NB4 (cell line): Measurements from ENCODE around the gene MBD5.
A peak's percentile ranks its signal among the peaks of the same experiment; 100 is the strongest.

Experiments
- DNase-seq: peaks from one replicate; pipeline ENCODE4 v3.0.0; 2010; ENCODE audit warnings: low read depth
- H3K4me3 ChIP-seq: one replicate; pipeline ENCODE4 v1.5.1; 2011; ENCODE audit warnings: mild to moderate bottlenecking, low read depth, low read length, moderate library complexity
- CTCF ChIP-seq: IDR thresholded peaks from one replicate; pipeline ENCODE4 v1.5.1; 2012; ENCODE audit warnings: low read depth, low read length
- MAX ChIP-seq: IDR thresholded peaks from 2 replicates; pipeline ENCODE4 v1.6.1; 2011; ENCODE audit warnings: low read depth, low read length
- MYC ChIP-seq: IDR thresholded peaks from 2 replicates; pipeline ENCODE4 v1.6.1; 2011; ENCODE audit warnings: low read depth, low read length
- POLR2A ChIP-seq: IDR thresholded peaks from 2 replicates; pipeline ENCODE4 v1.6.1; 2011; ENCODE audit warnings: mild to moderate bottlenecking; ENCODE audit not compliant: insufficient read length; ENCODE audit errors: extremely low read depth

The MBD5 gene

GRCh38 chr2:148022351-148022750, 1.5 kb downstream of the MBD5 start:
- TF ChIP-seq CTCF (no peak), POLR2A (no peak), MAX (no peak)
- no peak for DNase-seq
- H3K4me3 ChIP-seq, result peak overlapping the region; percentile 81

- TF ChIP-seq POLR2A (no peak), MAX (no peak), MYC (no peak), CTCF (no peak)
- peak overlapping the region; percentile 81 for H3K4me3 ChIP-seq
- no peak for DNase-seq
Observed at GRCh38 chr2:148022882-148023281, 2.0 kb downstream of the MBD5 start.

- peak overlapping the region; percentile 12 for H3K4me3 ChIP-seq
- TF ChIP-seq MAX (no peak), POLR2A (no peak), CTCF (no peak), MYC (no peak)
- peak; percentile 31 for DNase-seq
Observed at GRCh38 chr2:148023861-148024260, 3.0 kb downstream of the MBD5 start.

- no peak for TF ChIP-seq MAX
- no peak for TF ChIP-seq CTCF
- no peak for TF ChIP-seq MYC
- TF ChIP-seq POLR2A, result no peak
- DNase-seq, result no peak
- no peak overlapping the region for H3K4me3 ChIP-seq
Observed at GRCh38 chr2:148026573-148026972, 5.7 kb downstream of the MBD5 start.

GRCh38 chr2:148027822-148028221, 6.9 kb downstream of the MBD5 start:
- no peak overlapping the region for H3K4me3 ChIP-seq
- TF ChIP-seq POLR2A, result no peak
- no peak for TF ChIP-seq MYC
- no peak for TF ChIP-seq MAX
- TF ChIP-seq CTCF, result no peak
- no peak for DNase-seq

- TF ChIP-seq MYC (no peak), MAX (no peak), POLR2A (no peak), CTCF (no peak)
- H3K4me3 ChIP-seq, result no peak overlapping the region
- DNase-seq, result no peak
Observed at GRCh38 chr2:148028781-148029180, 7.9 kb downstream of the MBD5 start.
